Astrocyte of the spinal cord (primary cell): ENCODE data around the gene MT1B.

Experiments
- DNase-seq: peaks from one replicate; pipeline ENCODE4 v3.0.0; 2011; ENCODE audit warnings: low read depth, low spot score
- H3K4me3 ChIP-seq: 2 replicates; pipeline ENCODE4 v1.5.1; 2011; ENCODE audit warnings: low read depth, mild to moderate bottlenecking, low read length, moderate library complexity
- in situ Hi-C: cut with HindIII; loops from 2 replicates; pipeline ENCODE4 v1.10.0; 2017; ENCODE audit warnings: low sequenced_read_pairs
- TF ChIP-seq, protein P1 (sequence below): IDR thresholded peaks from 2 replicates; pipeline ENCODE4 v1.5.1; 2012; ENCODE audit warnings: low read depth, mild to moderate bottlenecking, low read length, inconsistent platforms

MT1B gene

GRCh38 chr16:56681939-56682702 is 30.4 kb downstream of the MT1B start, which contains the start of gene MT1X:
Gene MT1X, plus strand, starts transcription at chr16:56682470. Its CDS starts 71 bp downstream, at chr16:56682541.
- DNase-seq: peak; percentile 85
- TF ChIP-seq, protein P1, sequence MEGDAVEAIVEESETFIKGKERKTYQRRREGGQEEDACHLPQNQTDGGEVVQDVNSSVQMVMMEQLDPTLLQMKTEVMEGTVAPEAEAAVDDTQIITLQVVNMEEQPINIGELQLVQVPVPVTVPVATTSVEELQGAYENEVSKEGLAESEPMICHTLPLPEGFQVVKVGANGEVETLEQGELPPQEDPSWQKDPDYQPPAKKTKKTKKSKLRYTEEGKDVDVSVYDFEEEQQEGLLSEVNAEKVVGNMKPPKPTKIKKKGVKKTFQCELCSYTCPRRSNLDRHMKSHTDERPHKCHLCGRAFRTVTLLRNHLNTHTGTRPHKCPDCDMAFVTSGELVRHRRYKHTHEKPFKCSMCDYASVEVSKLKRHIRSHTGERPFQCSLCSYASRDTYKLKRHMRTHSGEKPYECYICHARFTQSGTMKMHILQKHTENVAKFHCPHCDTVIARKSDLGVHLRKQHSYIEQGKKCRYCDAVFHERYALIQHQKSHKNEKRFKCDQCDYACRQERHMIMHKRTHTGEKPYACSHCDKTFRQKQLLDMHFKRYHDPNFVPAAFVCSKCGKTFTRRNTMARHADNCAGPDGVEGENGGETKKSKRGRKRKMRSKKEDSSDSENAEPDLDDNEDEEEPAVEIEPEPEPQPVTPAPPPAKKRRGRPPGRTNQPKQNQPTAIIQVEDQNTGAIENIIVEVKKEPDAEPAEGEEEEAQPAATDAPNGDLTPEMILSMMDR: no peak

DNA sequence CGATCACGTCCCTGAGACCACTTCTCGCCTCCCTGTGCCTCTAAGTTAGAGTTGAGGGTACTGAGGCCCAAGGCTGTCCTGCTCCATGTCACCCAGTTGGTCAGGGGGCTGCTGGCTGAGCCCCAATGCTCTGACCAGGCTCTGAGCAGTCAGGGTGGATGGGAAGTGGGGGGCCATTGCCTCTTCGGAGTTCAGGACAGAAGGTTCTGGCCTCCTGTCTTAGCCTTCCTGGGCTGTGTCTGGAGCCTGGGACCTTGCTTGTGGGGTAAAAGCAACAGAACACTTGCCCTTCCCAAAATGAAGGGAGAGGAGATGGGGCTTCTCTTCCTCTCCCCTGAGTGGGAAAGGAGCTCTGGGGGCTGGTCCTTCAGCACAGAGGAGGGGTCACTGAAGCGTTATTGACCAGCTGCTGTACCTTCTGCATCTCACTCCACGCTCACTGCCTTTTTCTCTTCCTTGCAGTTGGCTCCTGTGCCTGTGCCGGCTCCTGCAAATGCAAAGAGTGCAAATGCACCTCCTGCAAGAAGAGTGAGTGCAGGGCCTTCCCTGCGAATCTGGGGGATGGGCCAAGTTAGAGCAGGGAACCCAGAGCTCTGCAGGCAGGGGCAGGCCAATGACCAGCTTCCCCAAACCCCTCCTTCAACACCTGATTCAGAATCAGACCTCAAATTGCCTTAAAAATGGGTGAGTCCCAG is 31.2 kb downstream of the MT1B start:
- DNase-seq: no peak

More at GRCh38 chr16:56681939-56682702, 30.4 kb downstream of the MT1B start, which contains the start of gene MT1X:
- peak within 1 kb of the TSS; percentile 55 for H3K4me3 ChIP-seq
- in situ Hi-C loops: no loop called here

GRCh38 chr16:56683424-56684172 is 31.9 kb downstream of the MT1B start:
- TF ChIP-seq, protein P1: no peak
- in situ Hi-C loops: no loop called here
- no peak for DNase-seq
- H3K4me3 ChIP-seq: no peak overlapping the region

More for the DNA sequence above, 31.2 kb downstream of the MT1B start:
- peak overlapping the region; percentile 55 for H3K4me3 ChIP-seq
- in situ Hi-C loops: no loop called here
- TF ChIP-seq, protein P1: no peak

DNA sequence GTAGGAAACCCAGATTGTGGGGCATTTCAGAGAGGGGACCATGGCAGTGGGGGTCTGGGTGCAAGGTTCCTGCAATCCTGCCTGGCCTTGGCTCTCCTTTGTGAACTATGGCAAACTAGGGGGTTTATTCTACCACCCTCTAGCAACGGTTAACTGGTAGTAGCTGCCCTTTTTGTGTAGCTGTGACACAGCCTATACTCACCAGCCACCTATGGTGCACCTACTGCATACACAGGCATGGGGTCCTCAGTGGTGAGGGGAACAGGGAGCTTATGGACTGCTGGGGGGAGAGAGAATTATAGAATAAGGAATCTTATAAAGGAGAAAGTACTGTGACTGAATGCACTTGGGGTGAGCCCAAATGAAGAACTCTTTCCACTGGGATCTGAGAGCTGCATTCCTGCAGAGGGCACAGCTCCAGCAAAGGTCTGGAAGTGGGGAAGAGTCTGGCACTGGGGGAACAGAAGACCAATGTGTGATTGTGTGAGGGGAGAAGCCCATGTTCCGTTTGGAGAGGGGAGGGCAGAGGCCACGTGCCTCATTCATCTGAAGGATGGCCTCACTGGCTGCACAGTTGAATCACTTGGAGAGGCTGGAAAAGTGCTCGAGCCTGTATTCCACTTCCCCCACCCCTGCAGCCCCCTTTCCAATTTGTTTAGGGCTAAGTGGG is 32.7 kb downstream of the MT1B start:
- TF ChIP-seq, protein P1: no peak
- no peak overlapping the region for H3K4me3 ChIP-seq
- in situ Hi-C loops: no loop called here
- DNase-seq: no peak

GRCh38 chr16:56684926-56685590 is 33.4 kb downstream of the MT1B start:
- H3K4me3 ChIP-seq: no peak overlapping the region
- in situ Hi-C loops: no loop called here
- DNase-seq: no peak
- TF ChIP-seq, protein P1: no peak
